Transverse colon (tissue), 4 donors: ENCODE results near the gene SLC6A8. TPM values are rescaled to one million over a fixed set of nuclear protein-coding genes. Genes with fewer than 3 reads are reported as not detected.
"Not testable (repeated sequence)": the region's sequence is repeated elsewhere in the genome, so short reads cannot be mapped to it uniquely, and the experiment has no call there.

Experiments used
- DNase-seq: peaks from one replicate; pipeline ENCODE4 v3.0.0-alpha.2; 2019
- H3K27ac ChIP-seq, 4 donors: fragments of 200-600 bp; sonication (generic); 2 replicates each; pipeline ENCODE4 v1.5.1; 2016 to 2018; ENCODE audit warnings: inconsistent platforms in 4 of 4
- H3K27me3 ChIP-seq: fragments of 200-600 bp; sonication (generic); 2 replicates; pipeline ENCODE4 v1.5.1; 2017; ENCODE audit warnings: inconsistent platforms
- H3K36me3 ChIP-seq, 4 donors: fragments of 200-600 bp; sonication (generic); 2 replicates each; pipeline ENCODE4 v1.5.1; 2017 to 2019; ENCODE audit warnings: inconsistent platforms in 4 of 4
- H3K4me1 ChIP-seq, 4 donors: fragments of 200-600 bp; sonication (generic); 2 replicates each; pipeline ENCODE4 v1.5.1; 2017 to 2020; ENCODE audit warnings: inconsistent platforms in 4 of 4
- H3K4me3 ChIP-seq, 4 donors: fragments of 200-600 bp; sonication (generic); 1 replicate in 1 of 4; 2 replicates in 3 of 4; pipeline versions ENCODE4 v1.5.1 to v1.6.1; 2017 to 2019; ENCODE audit warnings: inconsistent platforms in 4 of 4
- H3K9me3 ChIP-seq, 2 donors: fragments of 200-600 bp; sonication (generic); 2 replicates each; pipeline ENCODE4 v1.5.1; 2017 to 2019; ENCODE audit warnings: inconsistent platforms in 2 of 2
- EP300 ChIP-seq: sonication (generic); formaldehyde crosslinking; IDR thresholded peaks from one replicate; pipeline ENCODE4 v1.6.1; 2017; ENCODE audit warnings: antibody characterized with exemption, low read depth
- POLR2A ChIP-seq: fragments of 450-650 bp; IDR thresholded peaks from one replicate; pipeline ENCODE4 v1.6.1; 2016; ENCODE audit warnings: antibody characterized with exemption, mild to moderate bottlenecking, moderate library complexity
- POLR2AphosphoS5 ChIP-seq, 3 donors: sonication (generic); formaldehyde crosslinking; IDR thresholded peaks; one replicate each; pipeline ENCODE4 v1.6.1; 2016; ENCODE audit warnings: antibody characterized with exemption in 3 of 3
- WGBS, 2 donors: methylation state at CpG; one replicate each; pipeline ENCODE4 v1.1.5; 2018; ENCODE audit warnings: low coverage in 1 of 2; 5-methylcytosine and 5-hydroxymethylcytosine counted together
- in situ Hi-C, 4 donors: fragments of 200-750 bp; cut with MboI; loops; one replicate each; pipeline versions ENCODE4 v1.15.0 to v1.15.1; 2017; ENCODE audit warnings: low sequenced_read_pairs in 3 of 4, low pct_ligation_motif_present in 1 of 4, low pct_unique_long_range_greater_than_20kb in 1 of 4
- intact Hi-C: fragments of 100-400 bp; cut with DNase I; formaldehyde crosslinking; loops from one replicate; pipeline ENCODE4 v1.15.1; 2023; ENCODE audit warnings: low total_unique reads
- total RNA-seq, 4 donors: library from RNA; depleted of rRNA; stranded (reverse); fragments of >200 nt; gene quantifications; one replicate each; pipeline ENCODE4 v1.1.0, GENCODE V29; 2016
- TF ChIP-seq, protein P1 (sequence below), 5 experiments: fragments of 200-600 bp in 3 of 5; fragments of 450-650 bp in 2 of 5; sonication (generic) in 3 of 5; IDR thresholded peaks; 1 replicate in 2 of 5; 2 replicates in 3 of 5; pipeline ENCODE4 v1.5.1; 2016 to 2017; ENCODE audit warnings: antibody characterized with exemption in 5 of 5, inconsistent platforms in 3 of 5, mild to moderate bottlenecking in 2 of 5, moderate library complexity in 1 of 5

SLC6A8 gene
- total RNA-seq, 4 donors from 2014 or later, result 61.1 to 332 (median 197) TPM

DNA sequence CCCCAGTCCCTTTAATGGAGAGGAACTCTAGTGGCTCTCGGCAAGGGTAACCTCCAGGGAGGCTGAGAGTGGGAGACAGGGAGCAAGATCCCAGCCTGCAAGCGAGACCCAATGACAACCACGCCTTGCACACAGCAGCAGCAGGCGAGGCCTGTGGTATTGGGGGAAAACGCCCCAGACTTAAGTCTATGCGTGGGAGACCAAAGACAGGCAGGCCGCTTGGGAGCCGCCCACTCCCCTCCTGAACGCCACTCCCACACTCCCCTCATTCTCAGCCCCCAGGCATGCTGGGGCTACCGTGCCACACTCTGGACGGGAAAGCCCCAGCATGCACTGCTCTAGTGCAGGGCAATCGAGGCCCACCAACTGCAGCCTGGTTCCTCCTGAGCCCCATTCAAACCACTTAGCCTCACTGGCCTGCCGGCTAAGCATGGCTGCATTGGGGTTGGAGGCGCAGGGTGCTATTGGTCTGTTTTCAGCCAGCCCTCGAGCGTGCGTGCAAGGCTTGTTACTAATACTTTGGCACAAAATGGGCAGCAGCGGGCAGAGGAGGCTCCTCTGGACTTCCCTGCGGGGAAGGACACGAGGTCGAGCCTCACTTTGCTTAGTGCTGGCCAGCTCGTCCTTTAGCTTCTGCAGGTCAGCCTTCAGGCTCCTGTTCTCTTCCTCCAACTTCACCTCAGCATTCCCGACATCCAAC lies 14.8 kb downstream of the SLC6A8 start:
- intact Hi-C loops, result no loop called here
- Histone ChIP-seq H3K9me3 (no peaks in the 10 kb centered on the region), H3K27ac (peak overlapping the region; percentile 64 to 87 (median 80)), H3K36me3 (no peaks in the 10 kb centered on the region), H3K4me3 (no peak overlapping the region), H3K27me3 (no peaks in the 10 kb centered on the region), H3K4me1 (peaks cover 6 to 52% (median 31%) of the 10 kb centered on the region in 4 donors)
- DNase-seq, result no peak
- no peak for TF ChIP-seq EP300
- TF ChIP-seq POLR2AphosphoS5 (IDR thresholded peaks at IDR 0.05), result no peak
- no peak for TF ChIP-seq POLR2A
- TF ChIP-seq, protein P1, sequence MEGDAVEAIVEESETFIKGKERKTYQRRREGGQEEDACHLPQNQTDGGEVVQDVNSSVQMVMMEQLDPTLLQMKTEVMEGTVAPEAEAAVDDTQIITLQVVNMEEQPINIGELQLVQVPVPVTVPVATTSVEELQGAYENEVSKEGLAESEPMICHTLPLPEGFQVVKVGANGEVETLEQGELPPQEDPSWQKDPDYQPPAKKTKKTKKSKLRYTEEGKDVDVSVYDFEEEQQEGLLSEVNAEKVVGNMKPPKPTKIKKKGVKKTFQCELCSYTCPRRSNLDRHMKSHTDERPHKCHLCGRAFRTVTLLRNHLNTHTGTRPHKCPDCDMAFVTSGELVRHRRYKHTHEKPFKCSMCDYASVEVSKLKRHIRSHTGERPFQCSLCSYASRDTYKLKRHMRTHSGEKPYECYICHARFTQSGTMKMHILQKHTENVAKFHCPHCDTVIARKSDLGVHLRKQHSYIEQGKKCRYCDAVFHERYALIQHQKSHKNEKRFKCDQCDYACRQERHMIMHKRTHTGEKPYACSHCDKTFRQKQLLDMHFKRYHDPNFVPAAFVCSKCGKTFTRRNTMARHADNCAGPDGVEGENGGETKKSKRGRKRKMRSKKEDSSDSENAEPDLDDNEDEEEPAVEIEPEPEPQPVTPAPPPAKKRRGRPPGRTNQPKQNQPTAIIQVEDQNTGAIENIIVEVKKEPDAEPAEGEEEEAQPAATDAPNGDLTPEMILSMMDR (IDR thresholded peaks at IDR 0.05), result no peak
- in situ Hi-C loops, result no loop called here
- 74% methylated on average over 22 of the region's 23 CpGs; no CpG with 5 or more reads in 1 of the 2 donors for WGBS, 2 donors

DNA sequence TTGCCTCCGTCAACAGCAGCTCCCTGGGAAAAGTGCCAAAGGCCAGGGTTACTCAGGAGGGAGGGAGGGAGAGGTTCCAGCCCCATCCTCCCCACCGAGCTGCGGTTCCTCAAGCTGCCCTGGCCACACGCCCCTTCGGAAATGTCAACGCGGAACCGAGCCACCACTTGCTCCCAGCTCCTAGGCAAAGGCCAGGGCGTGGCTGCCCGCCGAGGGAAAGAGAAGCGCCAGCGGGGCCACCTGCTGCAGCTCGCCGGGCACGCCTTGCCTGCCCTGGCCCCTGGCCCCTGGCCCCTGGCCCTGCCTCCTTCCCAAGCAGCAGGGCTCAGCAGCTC lies 15.3 kb downstream of the SLC6A8 start:
- Histone ChIP-seq H3K27me3 (no peaks in the 10 kb centered on the region), H3K9me3 (no peaks in the 10 kb centered on the region), H3K36me3 (no peaks in the 10 kb centered on the region), H3K27ac (peak overlapping the region; percentile 64 to 87 (median 80)), H3K4me1 (peaks cover 6 to 52% (median 31%) of the 10 kb centered on the region in 4 donors), H3K4me3 (no peak overlapping the region)
- DNase-seq, result peak; percentile 73
- TF ChIP-seq POLR2AphosphoS5 (IDR thresholded peaks at IDR 0.05) (no peak), EP300 (no peak), POLR2A (no peak)
- TF ChIP-seq, protein P1 (IDR thresholded peaks at IDR 0.05), result no peak
- 59% methylated on average over 14 of the region's 16 CpGs; no CpG with 5 or more reads in 1 of the 2 donors for WGBS, 2 donors
- in situ Hi-C loops (no loop called here), intact Hi-C loops (no loop called here)

DNA sequence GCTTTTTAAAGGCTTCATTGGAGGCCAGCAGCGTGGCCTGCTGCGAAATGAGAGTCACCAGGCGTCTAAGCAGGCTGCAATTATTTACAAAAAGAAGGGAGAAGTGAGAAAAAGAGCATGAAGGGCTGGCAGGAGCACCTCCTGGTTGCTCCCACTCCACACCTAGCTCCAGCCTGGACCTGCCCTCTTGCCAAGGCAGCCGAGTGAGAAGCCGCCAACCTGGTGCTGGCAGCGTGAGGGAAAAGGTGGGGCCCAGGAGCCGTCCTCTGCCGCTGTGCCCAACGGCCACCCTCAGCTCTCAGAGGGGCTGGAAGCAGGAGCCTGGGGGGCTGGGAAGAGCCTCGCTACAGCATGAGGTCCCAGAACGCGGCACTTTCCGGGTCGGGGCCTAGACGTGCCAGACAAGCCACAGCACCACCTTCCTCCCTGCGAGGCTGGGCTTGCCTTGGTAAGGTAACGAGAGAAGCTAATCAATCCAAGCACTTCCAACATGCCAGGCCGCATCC lies 16.3 kb downstream of the SLC6A8 start:
- TF ChIP-seq POLR2AphosphoS5 (IDR thresholded peaks at IDR 0.05) (no peak), EP300 (no peak), POLR2A (no peak)
- TF ChIP-seq, protein P1 (IDR thresholded peaks at IDR 0.05), result no peak
- Histone ChIP-seq H3K27ac (peak overlapping the region in 3 of 4 donors; percentile 12 to 72 (median 64)), H3K9me3 (no peaks in the 10 kb centered on the region), H3K4me1 (peaks cover 10 to 52% (median 31%) of the 10 kb centered on the region in 4 donors), H3K4me3 (no peak overlapping the region), H3K36me3 (no peaks in the 10 kb centered on the region), H3K27me3 (no peaks in the 10 kb centered on the region)
- in situ Hi-C loops, result no loop called here
- WGBS, 2 donors, result 84% methylated on average over 18 of the region's 18 CpGs; no CpG with 5 or more reads in 1 of the 2 donors
- intact Hi-C loops, result no loop called here
- DNase-seq, result no peak

DNA sequence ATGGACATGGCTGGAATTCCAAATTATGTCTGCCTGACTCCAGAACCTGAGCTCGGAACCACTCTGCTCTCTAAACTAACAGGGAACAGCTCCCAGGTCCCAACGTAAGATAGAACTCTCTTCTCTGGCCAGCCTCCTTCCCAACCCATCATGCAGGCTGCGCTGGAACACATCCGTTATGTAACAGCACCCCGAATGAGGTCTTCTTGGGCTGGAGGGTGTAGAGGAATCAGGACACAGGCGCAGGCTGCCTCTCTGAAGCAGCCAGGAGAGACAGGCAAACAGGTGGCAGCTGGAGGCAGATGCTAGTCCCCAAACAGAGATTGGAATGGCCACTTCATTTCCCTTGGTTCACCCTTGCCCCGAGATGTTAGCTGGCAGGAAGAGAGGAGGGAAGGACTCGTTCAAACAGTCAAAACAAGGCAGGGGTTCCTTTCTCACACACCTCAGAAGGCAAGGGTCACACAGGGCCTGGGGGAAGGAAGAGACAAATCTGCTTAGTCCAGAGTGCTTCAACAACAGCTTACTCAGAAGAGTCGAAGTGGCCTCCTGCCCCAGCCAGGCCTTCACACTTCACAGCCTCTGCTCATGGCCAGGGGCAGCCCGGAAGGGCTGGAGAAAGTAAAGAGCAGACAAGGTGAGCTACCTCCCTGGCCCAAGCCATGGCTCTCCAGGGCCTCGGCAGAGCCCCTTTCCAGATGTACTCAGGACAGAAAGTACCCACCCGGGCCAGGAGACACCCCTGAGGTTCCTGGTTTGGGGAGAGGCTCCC lies 17.1 kb downstream of the SLC6A8 start:
- Histone ChIP-seq H3K27ac (peak overlapping the region in 2 of 4 donors; percentile 41 to 64), H3K4me1 (peaks cover 7 to 47% (median 28%) of the 10 kb centered on the region in 4 donors)
- DNase-seq, H3K36me3 ChIP-seq, H3K4me3 ChIP-seq, intact Hi-C loops, in situ Hi-C loops, H3K9me3 ChIP-seq, H3K27me3 ChIP-seq: not testable (repeated sequence)
- WGBS, 2 donors, result 74% methylated on average over 12 of the region's 12 CpGs; no CpG with 5 or more reads in 1 of the 2 donors

DNA sequence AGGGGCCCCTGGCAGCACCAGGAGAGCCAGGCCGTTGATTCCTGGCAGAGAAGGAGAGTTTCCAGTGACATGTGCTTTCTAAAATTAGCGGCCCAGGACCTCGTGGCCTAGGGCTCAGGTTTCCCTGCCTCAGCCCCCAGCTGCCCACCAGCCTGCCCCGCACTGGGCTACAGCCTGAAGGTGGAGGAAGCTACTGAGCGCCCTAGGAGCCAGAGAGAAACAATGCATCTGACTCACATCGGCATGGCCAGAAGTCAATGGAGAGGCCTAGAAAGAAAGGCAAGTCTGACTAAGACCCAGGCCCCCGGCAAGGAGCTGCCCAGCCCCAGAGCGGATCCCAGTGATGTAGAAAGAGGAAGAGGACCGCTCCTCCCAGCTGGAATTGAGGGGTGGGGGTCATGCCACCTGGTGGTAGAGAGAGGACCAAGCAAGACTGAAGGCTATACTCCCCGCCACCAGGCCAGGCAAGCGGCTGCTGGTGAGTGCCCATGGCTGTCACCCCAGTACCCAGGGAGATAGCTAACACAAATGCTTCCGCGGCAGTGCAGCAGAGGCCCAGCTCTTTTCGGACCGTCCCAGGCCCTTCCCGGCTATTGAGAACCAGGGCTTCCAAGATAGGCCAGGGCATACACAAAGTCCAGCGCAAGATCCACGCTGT lies 17.8 kb downstream of the SLC6A8 start:
- in situ Hi-C loops, H3K4me3 ChIP-seq, H3K36me3 ChIP-seq, intact Hi-C loops, DNase-seq, H3K27me3 ChIP-seq, H3K9me3 ChIP-seq: not testable (repeated sequence)
- peaks cover 7 to 43% (median 23%) of the 10 kb centered on the region in 4 donors for H3K4me1 ChIP-seq
- 84% methylated on average over 17 of the region's 18 CpGs; no CpG with 5 or more reads in 1 of the 2 donors for WGBS, 2 donors
- peak overlapping the region in 2 of 4 donors; percentile 41 to 64 for H3K27ac ChIP-seq
